GM12878 (cell line): ENCODE measurements around the gene LRSAM1. TPM values are rescaled to one million over a fixed set of nuclear protein-coding genes. Genes with fewer than 3 reads are reported as not detected.

Experiments
- ATAC-seq: fragments of 200-7000 bp; cut with Tn5 transposase; 3 replicates; pipeline ENCODE4 v1.9.1; 2020; ENCODE audit warnings: mild to moderate bottlenecking, moderate library complexity
- BruUV-seq: library from RNA; stranded (reverse); fragments of 400-500 nt; replicated peaks from 2 replicates; lab custom pipeline; 2021; lab: Mats Ljungman, UMichigan
- CTCF ChIA-PET: fragments of 300-600 bp; sonication (Branson Sonifier 250); formaldehyde crosslinking; extraction: SDS; loops from one replicate; lab custom pipeline; 2021; ENCODE audit warnings: inconsistent platforms; lab: Yijun Ruan, JAX
- POLR2A ChIA-PET: fragments of 350-600 bp; formaldehyde crosslinking; extraction: SDS; loops from one replicate; lab custom pipeline; 2021; ENCODE audit warnings: inconsistent platforms; lab: Charles Lee
- RAD21 ChIA-PET: fragments of 300-600 bp; sonication (Branson Sonifier 250); formaldehyde crosslinking; loops from one replicate; lab custom pipeline; 2023; ENCODE audit warnings: antibody characterized with exemption; ENCODE audit not compliant: unreplicated experiment; lab: Charles Lee
- SMC1A ChIA-PET: fragments of 300-600 bp; sonication (Branson Sonifier 250); formaldehyde crosslinking; loops from one replicate; lab custom pipeline; 2023; ENCODE audit not compliant: unreplicated experiment, uncharacterized antibody; lab: Charles Lee
- DNase-seq: peaks from one replicate; pipeline ENCODE4 v3.0.0-alpha.2; 2011; ENCODE audit warnings: low read depth, low spot score
- FAIRE-seq: peaks from 3 replicates; lab custom pipeline; 2011; peaks lifted over from hg19 to GRCh38; lab: Jason Lieb, UNC
- H2AFZ ChIP-seq: 2 replicates; pipeline ENCODE4 v1.6.0; 2011; ENCODE audit warnings: low read depth, low read length, control low read depth; ENCODE audit not compliant: control insufficient read depth
- H3K27ac ChIP-seq: 2 replicates; pipeline ENCODE4 v1.5.1; 2011; ENCODE audit warnings: control low read depth; ENCODE audit not compliant: control insufficient read depth, insufficient read depth
- H3K27me3 ChIP-seq, 2 experiments: replicated peaks in 1 of 2; 2 replicates each; pipeline versions ENCODE4 v1.6.0 to v1.6.1; 2011; ENCODE audit warnings: low read length in 1 of 2; ENCODE audit not compliant: control insufficient read depth in 2 of 2, insufficient read depth in 2 of 2
- H3K36me3 ChIP-seq, 2 experiments: 2 replicates each; pipeline ENCODE4 v1.5.1; 2011; ENCODE audit warnings: low read length in 1 of 2; ENCODE audit not compliant: control insufficient read depth in 2 of 2, insufficient read depth in 2 of 2
- H3K4me1 ChIP-seq: 2 replicates; pipeline ENCODE4 v1.6.1; 2011; ENCODE audit warnings: mild to moderate bottlenecking, low read length, moderate library complexity, mixed read lengths; ENCODE audit not compliant: control insufficient read depth, insufficient read depth
- H3K4me2 ChIP-seq: 2 replicates; pipeline ENCODE4 v1.6.0; 2011; ENCODE audit warnings: control low read depth; ENCODE audit not compliant: control insufficient read depth, insufficient read depth
- H3K4me3 ChIP-seq: fragments of 200-600 bp; sonication (generic); 2 replicates; pipeline ENCODE4 v1.5.1; 2016
- H3K79me2 ChIP-seq: 2 replicates; pipeline ENCODE4 v1.6.0; 2011; ENCODE audit warnings: low read length; ENCODE audit not compliant: control insufficient read depth, insufficient read depth
- H3K9ac ChIP-seq: 2 replicates; pipeline ENCODE4 v1.8.0; 2011; ENCODE audit warnings: low read length, control low read depth, mixed read lengths; ENCODE audit not compliant: control insufficient read depth, insufficient read depth
- H3K9me3 ChIP-seq: replicated peaks from 3 replicates; pipeline ENCODE4 v1.5.1; 2011; ENCODE audit warnings: mild to moderate bottlenecking, low read length; ENCODE audit not compliant: control insufficient read depth, insufficient read depth
- H4K20me1 ChIP-seq: 2 replicates; pipeline ENCODE4 v1.6.0; 2011; ENCODE audit not compliant: control insufficient read depth, insufficient read depth
- BACH1 ChIP-seq: fragments of 450-650 bp; IDR thresholded peaks from 2 replicates; pipeline ENCODE4 v1.6.1; 2017; ENCODE audit warnings: mild to moderate bottlenecking, borderline replicate concordance
- BCL3 ChIP-seq: IDR thresholded peaks from 2 replicates; pipeline ENCODE4 v1.6.1; 2011; ENCODE audit warnings: borderline replicate concordance, low read depth, mild to moderate bottlenecking, moderate library complexity, low read length; ENCODE audit not compliant: insufficient read depth, poor library complexity, severe bottlenecking
- CBFB ChIP-seq: IDR thresholded peaks from 2 replicates; pipeline ENCODE4 v1.6.1; 2016; ENCODE audit warnings: antibody characterized with exemption, low read depth
- CHD2 ChIP-seq: IDR thresholded peaks from 2 replicates; pipeline ENCODE4 v1.6.1; 2011; ENCODE audit warnings: low read depth, low read length, improper control_type of control experiment, borderline replicate concordance
- GABPA ChIP-seq: IDR thresholded peaks from 2 replicates; pipeline ENCODE4 v1.6.1; 2014; ENCODE audit warnings: antibody characterized with exemption, low read depth, mild to moderate bottlenecking, inconsistent platforms
- LARP7 ChIP-seq: fragments of 450-650 bp; IDR thresholded peaks from 2 replicates; pipeline ENCODE4 v1.6.1; 2017; ENCODE audit warnings: mild to moderate bottlenecking
- POLR2A ChIP-seq: IDR thresholded peaks from 2 replicates; pipeline ENCODE4 v1.6.1; 2011; ENCODE audit warnings: low read depth, mild to moderate bottlenecking, low read length
- POLR2AphosphoS2 ChIP-seq: IDR thresholded peaks from 2 replicates; pipeline ENCODE4 v1.6.1; 2011; ENCODE audit warnings: low read depth, mild to moderate bottlenecking, low read length, improper control_type of control experiment, moderate library complexity
- POLR2AphosphoS5 ChIP-seq: IDR thresholded peaks from 2 replicates; pipeline ENCODE4 v1.6.1; 2011; ENCODE audit warnings: mild to moderate bottlenecking, low read length, inconsistent platforms
- SMAD5 ChIP-seq: IDR thresholded peaks from 2 replicates; pipeline ENCODE4 v1.6.1; 2016; ENCODE audit warnings: antibody characterized with exemption, low read depth
- WGBS: methylation state at CpG from one replicate; pipeline ENCODE4 v1.1.6; 2016; ENCODE audit warnings: low lambda C conversion rate; ENCODE audit not compliant: insufficient replicate concordance, insufficient coverage; ENCODE audit errors: missing lambda C conversion rate; 5-methylcytosine and 5-hydroxymethylcytosine counted together
- in situ Hi-C: fragments of 300-500 bp; cut with MboI; formaldehyde crosslinking; loops from 9 replicates; pipeline ENCODE4 v1.14.3; 2018; ENCODE audit warnings: mixed read lengths
- intact Hi-C: fragments of 100-400 bp; cut with micrococcal nuclease; formaldehyde crosslinking; loops from one replicate; pipeline ENCODE4 v1.14.2; 2022; ENCODE audit not compliant: unreplicated experiment
- polyA plus RNA-seq, 11 experiments: library from polyadenylated mRNA; depleted of rRNA in 4 of 11; unstranded in 6 of 11; stranded (reverse) in 5 of 11; fragments of >200 nt; fragmentation: Nextera tagmentation in 4 of 11; fragmentation: Illumina TruSeq in 1 of 11; extraction: Ambion mirVana in 4 of 11; extraction: Trizol in 1 of 11; gene quantifications; 1 replicate in 1 of 11; 2 replicates in 10 of 11; pipeline versions ENCODE4 v1.2.1 to v1.2.3, GENCODE V29; 2011 to 2016; ENCODE audit warnings: inconsistent platforms in 2 of 11, missing spikeins in 2 of 11, low read depth in 1 of 11
- total RNA-seq, 4 experiments: library from RNA; depleted of rRNA in 3 of 4; stranded (reverse); fragments of >200 nt in 3 of 4; fragmentation: Illumina TruSeq in 1 of 4; extraction: Trizol in 1 of 4; gene quantifications; 2 replicates each; pipeline versions ENCODE4 v1.2.1 to v1.2.3, GENCODE V29; 2013 to 2021

Gene LRSAM1
- total and polyA plus RNA-seq, 10 of the 15 experiments (the other 5 are each of a cell fraction or from before 2014, with no cell fraction given): 0.14 to 23.4 (median 11.7) TPM

GRCh38 chr9:127445851-127446712 lies 5.2 kb upstream of the LRSAM1 start:
- intact Hi-C loops (no loop called here), in situ Hi-C loops (no loop called here)
- ChIA-PET RAD21 (no interaction called here), CTCF (interaction anchor here (0.9 to 1.6 kb wide), 2 partner anchors 9 to 31 kb away, joined by 3 to 4 read pairs; no protein-coding TSS in a partner anchor), POLR2A (no interaction called here), SMC1A (no interaction called here)
- Histone ChIP-seq H3K36me3 (peaks cover 20 to 62% of the 10 kb centered on the region in 2 experiments), H3K4me1 (no peaks in the 10 kb centered on the region), H3K27me3 (no peaks in the 10 kb centered on the region), H3K27ac (no peak overlapping the region), H3K9me3 (peaks cover 11% of the 10 kb centered on the region), H3K9ac (no peak overlapping the region), H4K20me1 (peaks cover 11% of the 10 kb centered on the region), H3K79me2 (peaks cover 36% of the 10 kb centered on the region), H3K4me2 (no peak overlapping the region), H3K4me3 (no peak overlapping the region), H2AFZ (no peak overlapping the region)
- DNase-seq: no peak
- no peak for FAIRE-seq
- ATAC-seq: no peak
- TF ChIP-seq CHD2: no peak
- TF ChIP-seq BACH1: 0 out of 2 replicates have a peak, but pooled peaks have one; percentile 22
- peak; percentile 67; the same call in 1 of the 2 replicates for TF ChIP-seq POLR2AphosphoS2
- peak; percentile 53 for TF ChIP-seq POLR2A
- peak; percentile 9; the same call in 1 of the 2 replicates for TF ChIP-seq CBFB
- TF ChIP-seq GABPA: no peak
- TF ChIP-seq SMAD5: peak; percentile 52; the same call in 1 of the 2 replicates
- peak; percentile 55 for TF ChIP-seq POLR2AphosphoS5
- peak; percentile 49 for TF ChIP-seq BCL3
- no peak for TF ChIP-seq LARP7
- WGBS: 48% methylated on average over 4 of the region's 4 CpGs
- no TSS peak for BruUV-seq
